K562 (cell line): ENCODE results near the gene CDK14.

Source experiments
- GTF2F1 ChIP-seq: IDR thresholded peaks from 2 replicates; pipeline ENCODE4 v1.6.1; 2011; ENCODE audit warnings: low read depth, low read length, improper control_type of control experiment
- NFYB ChIP-seq: IDR thresholded peaks from 2 replicates; pipeline ENCODE4 v1.6.1; 2011; ENCODE audit warnings: mild to moderate bottlenecking, moderate library complexity; ENCODE audit not compliant: insufficient read length; ENCODE audit errors: extremely low read depth
- NUFIP1 ChIP-seq: fragments of 450-650 bp; IDR thresholded peaks from 2 replicates; pipeline ENCODE4 v1.6.1; 2018; ENCODE audit not compliant: partially characterized antibody
- PHF20 ChIP-seq: fragments of 450-650 bp; IDR thresholded peaks from 2 replicates; pipeline ENCODE4 v1.6.1; 2018; ENCODE audit not compliant: partially characterized antibody
- PPARD ChIP-seq: fragments of 250-450 bp; sonication (Bioruptor Pico); IDR thresholded peaks from 2 replicates; pipeline ENCODE4 v1.8.0; 2022; ENCODE audit warnings: inconsistent platforms, mild to moderate bottlenecking, moderate library complexity
- SMC3 ChIP-seq: conservative IDR thresholded peaks from 2 replicates; pipeline ENCODE4 v1.6.1; 2011; ENCODE audit warnings: low read depth, low read length, improper control_type of control experiment; ENCODE audit not compliant: insufficient read depth
- ZNF121 ChIP-seq: sonication (generic); formaldehyde crosslinking; conservative IDR thresholded peaks from 2 replicates; pipeline ENCODE4 v1.8.0; 2022; ENCODE audit warnings: missing genetic modification reagents
- TF ChIP-seq, protein P1 (sequence below), 3 experiments: IDR thresholded peaks in 2 of 3; conservative IDR thresholded peaks in 1 of 3; 2 replicates each; pipeline ENCODE4 v1.5.1; 2011 to 2012; ENCODE audit warnings: low read length in 3 of 3, mild to moderate bottlenecking in 3 of 3, control low read depth in 2 of 3, improper control_type of control experiment in 1 of 3, inconsistent platforms in 1 of 3, low read depth in 1 of 3, mixed read lengths in 1 of 3, moderate library complexity in 1 of 3; ENCODE audit not compliant: insufficient read depth in 2 of 3

DNA sequence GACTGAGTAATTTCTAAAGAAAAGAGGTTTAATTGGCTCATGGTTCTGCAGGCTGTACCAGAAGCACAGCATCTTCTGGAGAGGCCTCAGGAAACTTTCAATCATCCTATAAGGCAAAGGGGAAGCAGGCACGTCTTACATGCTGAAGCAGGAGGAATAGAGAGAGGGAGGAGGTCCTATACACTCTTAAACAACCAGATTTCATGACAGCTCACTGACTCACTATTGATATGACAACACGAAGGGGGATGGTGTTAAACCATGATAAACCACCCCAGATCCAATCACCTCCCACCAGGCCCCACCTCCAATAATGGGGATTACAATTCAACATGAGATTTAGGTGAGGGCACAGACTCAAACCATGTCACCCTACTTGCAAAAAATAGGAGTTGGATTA is 201.5 kb downstream of the CDK14 start:
- no peak for TF ChIP-seq NUFIP1
- TF ChIP-seq GTF2F1, result no peak
- TF ChIP-seq SMC3, result no peak
- TF ChIP-seq, protein P1, sequence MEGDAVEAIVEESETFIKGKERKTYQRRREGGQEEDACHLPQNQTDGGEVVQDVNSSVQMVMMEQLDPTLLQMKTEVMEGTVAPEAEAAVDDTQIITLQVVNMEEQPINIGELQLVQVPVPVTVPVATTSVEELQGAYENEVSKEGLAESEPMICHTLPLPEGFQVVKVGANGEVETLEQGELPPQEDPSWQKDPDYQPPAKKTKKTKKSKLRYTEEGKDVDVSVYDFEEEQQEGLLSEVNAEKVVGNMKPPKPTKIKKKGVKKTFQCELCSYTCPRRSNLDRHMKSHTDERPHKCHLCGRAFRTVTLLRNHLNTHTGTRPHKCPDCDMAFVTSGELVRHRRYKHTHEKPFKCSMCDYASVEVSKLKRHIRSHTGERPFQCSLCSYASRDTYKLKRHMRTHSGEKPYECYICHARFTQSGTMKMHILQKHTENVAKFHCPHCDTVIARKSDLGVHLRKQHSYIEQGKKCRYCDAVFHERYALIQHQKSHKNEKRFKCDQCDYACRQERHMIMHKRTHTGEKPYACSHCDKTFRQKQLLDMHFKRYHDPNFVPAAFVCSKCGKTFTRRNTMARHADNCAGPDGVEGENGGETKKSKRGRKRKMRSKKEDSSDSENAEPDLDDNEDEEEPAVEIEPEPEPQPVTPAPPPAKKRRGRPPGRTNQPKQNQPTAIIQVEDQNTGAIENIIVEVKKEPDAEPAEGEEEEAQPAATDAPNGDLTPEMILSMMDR (IDR thresholded peaks at IDR 0.05 in 2 of 3, conservative IDR thresholded peaks at IDR 0.05 in 1 of 3; ENCODE audit: insufficient read depth in 2 of 3, low read depth in 1 of 3, low read length in 3 of 3), result no peak
- no peak for TF ChIP-seq ZNF121 (CRISPR knock-in tag)
- TF ChIP-seq NFYB, result no peak
- no peak for TF ChIP-seq PHF20
- no peak for TF ChIP-seq PPARD (CRISPR knock-in tag)
